ENCODE measurements around the gene NTNG1.

NTNG1 gene

GRCh38 chr1:107524301-107524700 lies 383.5 kb downstream of the NTNG1 start:
- DNase-seq, result no peak

- no peak for DNase-seq
Measured at GRCh38 chr1:107525145-107525544, 384.3 kb downstream of the NTNG1 start.

- DNase-seq, result no peak
Measured at GRCh38 chr1:107525961-107526360, 385.1 kb downstream of the NTNG1 start.

GRCh38 chr1:107526524-107527198 lies 385.8 kb downstream of the NTNG1 start:
- DNase-seq, result no peak

GRCh38 chr1:107529511-107530149 lies 388.8 kb downstream of the NTNG1 start:
- DNase-seq, result peak; percentile 71

- no peak for DNase-seq
Measured at GRCh38 chr1:107530543-107530942, 389.7 kb downstream of the NTNG1 start.

- DNase-seq, result no peak
Measured at GRCh38 chr1:107531065-107531908, 390.4 kb downstream of the NTNG1 start.

- DNase-seq, result no peak
Measured at GRCh38 chr1:107532318-107532717, 391.5 kb downstream of the NTNG1 start.
